Measurements from ENCODE around the gene SMG7. TPM values are rescaled to one million over a fixed set of nuclear protein-coding genes. Genes with fewer than 3 reads are reported as not detected.

SMG7 gene
- total and polyA plus RNA-seq, 2 donors (not counting 3 experiments of a cell fraction or from before 2014, with no cell fraction given): 25.4 to 47.1 TPM

GRCh38 chr1:183498342-183498991 is 26.2 kb downstream of the SMG7 start:
- Histone ChIP-seq H3K36me3 (ENCODE audit: control insufficient read depth in 2 of 2, extremely low read depth in 1 of 2, insufficient read depth in 2 of 2, low read length in 2 of 2) (no peaks in the 10 kb centered on the region), H3K27me3 (ENCODE audit: control insufficient read depth in 2 of 2, insufficient read depth in 2 of 2, low read length in 2 of 2) (no peaks in the 10 kb centered on the region), H3K9me3 (replicated peaks; ENCODE audit: control insufficient read depth, insufficient read depth, low read length) (no peaks in the 10 kb centered on the region), H4K20me1 (replicated peaks; ENCODE audit: control insufficient read depth, extremely low read depth, insufficient read depth, low read length) (peaks cover 8% of the 10 kb centered on the region), H3K4me1 (ENCODE audit: control insufficient read depth, extremely low read depth, insufficient read depth, low read length) (peaks cover 2% of the 10 kb centered on the region), H3K4me3 (replicated peaks in 1 of 3; ENCODE audit: insufficient read depth in 1 of 3, low read depth in 1 of 3, low read length in 3 of 3) (no peak overlapping the region), H3K9ac (replicated peaks; ENCODE audit: extremely low read depth, insufficient read depth, low read length) (no peak overlapping the region), H3K27ac (ENCODE audit: insufficient read depth, low read depth, low read length) (no peak overlapping the region), H3K4me2 (ENCODE audit: insufficient read depth, low read length) (no peak overlapping the region), H3K9me1 (replicated peaks; ENCODE audit: control insufficient read depth, extremely low read depth, insufficient read depth, low read length) (peaks cover 5% of the 10 kb centered on the region), H3K79me2 (ENCODE audit: control insufficient read depth, insufficient read depth, low read length) (peaks cover 74% of the 10 kb centered on the region), H2AFZ (ENCODE audit: low read depth, low read length) (no peak overlapping the region)
- POLR2A ChIA-PET: no interaction called here
- intact Hi-C loops (cut with micrococcal nuclease): no loop called here
- BruUV-seq (replicated peaks): no TSS peak
- CTCF ChIA-PET: interaction anchor here (1.0 to 1.1 kb wide), 2 partner anchors 9 to 11 kb away, joined by 3 read pairs; no protein-coding TSS in a partner anchor
- no peak for DNase-seq (ENCODE audit: low read depth, low spot score)
- no peak for FAIRE-seq
- TF ChIP-seq MAX (IDR thresholded peaks at IDR 0.05; ENCODE audit: insufficient read depth, insufficient read length): no peak
- dilution Hi-C loops (cut with MboI; ENCODE audit: extremely low pct_ligation_motif_present, low sequenced_read_pairs): no loop called here

GRCh38 chr1:183505454-183506089 is 33.3 kb downstream of the SMG7 start:
- no peak overlapping the region for H3K4me3 ChIP-seq (replicated peaks in 1 of 3; ENCODE audit: insufficient read depth in 1 of 3, low read depth in 1 of 3, low read length in 3 of 3)
- H3K27ac ChIP-seq (ENCODE audit: insufficient read depth, low read depth, low read length): no peak overlapping the region
- H3K4me2 ChIP-seq (ENCODE audit: insufficient read depth, low read length): no peak overlapping the region
- no peaks in the 10 kb centered on the region for H3K27me3 ChIP-seq (ENCODE audit: control insufficient read depth in 2 of 2, insufficient read depth in 2 of 2, low read length in 2 of 2)
- H2AFZ ChIP-seq (ENCODE audit: low read depth, low read length): no peak overlapping the region
- FAIRE-seq (no peak), DNase-seq (ENCODE audit: low read depth, low spot score) (no peak)
- CTCF ChIA-PET: no interaction called here
- no peaks in the 10 kb centered on the region for H3K9me3 ChIP-seq (replicated peaks; ENCODE audit: control insufficient read depth, insufficient read depth, low read length)
- H4K20me1 ChIP-seq (replicated peaks; ENCODE audit: control insufficient read depth, extremely low read depth, insufficient read depth, low read length): peaks cover 7% of the 10 kb centered on the region
- POLR2A ChIA-PET: no interaction called here
- peaks cover 61% of the 10 kb centered on the region for H3K79me2 ChIP-seq (ENCODE audit: control insufficient read depth, insufficient read depth, low read length)
- no peaks in the 10 kb centered on the region for H3K4me1 ChIP-seq (ENCODE audit: control insufficient read depth, extremely low read depth, insufficient read depth, low read length)
- TF ChIP-seq JUN (IDR thresholded peaks at IDR 0.05; ENCODE audit: borderline replicate concordance, insufficient read depth, insufficient read length, low read depth) (no peak), FOS (IDR thresholded peaks at IDR 0.05; ENCODE audit: borderline replicate concordance, insufficient read depth, low read length) (no peak), CTCF (IDR thresholded peaks at IDR 0.05; ENCODE audit: extremely low read depth in 1 of 2, insufficient read depth in 1 of 2, low read depth in 1 of 2, low read length in 2 of 2) (no peak), MYC (IDR thresholded peaks at IDR 0.05; ENCODE audit: low read depth, low read length) (no peak), MAX (IDR thresholded peaks at IDR 0.05; ENCODE audit: insufficient read depth, insufficient read length) (no peak), POLR2AphosphoS5 (IDR thresholded peaks at IDR 0.05; ENCODE audit: insufficient read depth, low read depth, low read length) (no peak), EZH2 (IDR thresholded peaks at IDR 0.05; ENCODE audit: borderline replicate concordance, low read depth, low read length, severe bottlenecking) (no peak), GATA2 (IDR thresholded peaks at IDR 0.05; ENCODE audit: insufficient read depth, insufficient read length, low read depth, low read length) (no peak), POLR2A (IDR thresholded peaks at IDR 0.05; ENCODE audit: low read depth, low read length) (no peak)
- dilution Hi-C loops (cut with MboI; ENCODE audit: extremely low pct_ligation_motif_present, low sequenced_read_pairs): no loop called here
- no peak overlapping the region for H3K9ac ChIP-seq (replicated peaks; ENCODE audit: extremely low read depth, insufficient read depth, low read length)
- no peaks in the 10 kb centered on the region for H3K36me3 ChIP-seq (ENCODE audit: control insufficient read depth in 2 of 2, extremely low read depth in 1 of 2, insufficient read depth in 2 of 2, low read length in 2 of 2)
- no TSS peak for BruUV-seq (replicated peaks)
- intact Hi-C loops (cut with micrococcal nuclease): no loop called here
- peaks cover 2% of the 10 kb centered on the region for H3K9me1 ChIP-seq (replicated peaks; ENCODE audit: control insufficient read depth, extremely low read depth, insufficient read depth, low read length)
